ENCODE data around the gene PTTG1IP. TPM values are rescaled to one million over a fixed set of nuclear protein-coding genes. Genes with fewer than 3 reads are reported as not detected.

The PTTG1IP gene
- total RNA-seq, 1 donor from 2014 or later: 468 TPM

DNA sequence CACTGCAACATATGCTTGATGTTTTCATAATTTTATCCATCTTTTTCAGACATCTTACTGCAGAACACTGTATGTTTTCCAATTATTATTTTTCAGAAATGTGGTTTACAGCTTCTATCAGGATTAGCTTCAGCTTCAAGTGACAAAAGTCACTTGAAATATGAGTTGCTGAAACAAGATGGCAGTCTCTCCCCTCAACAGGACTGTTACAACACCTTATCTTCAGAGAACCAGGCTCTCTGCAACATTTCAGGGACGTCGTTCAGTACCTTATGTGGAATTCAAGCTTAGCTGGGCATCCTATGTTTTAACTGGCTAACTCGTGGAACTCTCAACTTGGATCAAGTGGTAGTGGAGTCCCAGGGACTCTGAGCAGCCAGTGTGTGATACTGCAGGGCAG lies 69.8 kb downstream of the PTTG1IP start:
- H3K27ac ChIP-seq: no peak overlapping the region
- no peak for TF ChIP-seq CTCF (IDR thresholded peaks at IDR 0.05)
- no peak overlapping the region for H3K4me3 ChIP-seq
- H3K36me3 ChIP-seq: peaks cover 23 to 40% of the 10 kb centered on the region in 2 donors
- H3K9me3 ChIP-seq: no peaks in the 10 kb centered on the region
- H3K27me3 ChIP-seq: no peaks in the 10 kb centered on the region
- intact Hi-C loops (cut with DNase I): loop anchor here (5.0 kb wide), 1 partner anchor 129 kb away; no protein-coding TSS in a partner anchor
- no peak for DNase-seq (ENCODE audit: low spot score in 2 of 2)
- peaks cover 7 to 14% of the 10 kb centered on the region in 2 donors for H3K4me1 ChIP-seq

GRCh38 chr21:44802396-44803153 lies 70.9 kb downstream of the PTTG1IP start:
- peak overlapping the region; percentile 85 to 91 for H3K4me3 ChIP-seq
- DNase-seq (ENCODE audit: low spot score in 2 of 2): no peak
- H3K4me1 ChIP-seq: peaks cover 7 to 14% of the 10 kb centered on the region in 2 donors
- no peaks in the 10 kb centered on the region for H3K27me3 ChIP-seq
- no peak for TF ChIP-seq CTCF (IDR thresholded peaks at IDR 0.05)
- no peaks in the 10 kb centered on the region for H3K9me3 ChIP-seq
- peak overlapping the region in 1 of 2 donors; percentile 66 for H3K27ac ChIP-seq
- intact Hi-C loops (cut with DNase I): loop anchor here (5.0 kb wide), 1 partner anchor 130 kb away; no protein-coding TSS in a partner anchor
- H3K36me3 ChIP-seq: peaks cover 14 to 29% of the 10 kb centered on the region in 2 donors

DNA sequence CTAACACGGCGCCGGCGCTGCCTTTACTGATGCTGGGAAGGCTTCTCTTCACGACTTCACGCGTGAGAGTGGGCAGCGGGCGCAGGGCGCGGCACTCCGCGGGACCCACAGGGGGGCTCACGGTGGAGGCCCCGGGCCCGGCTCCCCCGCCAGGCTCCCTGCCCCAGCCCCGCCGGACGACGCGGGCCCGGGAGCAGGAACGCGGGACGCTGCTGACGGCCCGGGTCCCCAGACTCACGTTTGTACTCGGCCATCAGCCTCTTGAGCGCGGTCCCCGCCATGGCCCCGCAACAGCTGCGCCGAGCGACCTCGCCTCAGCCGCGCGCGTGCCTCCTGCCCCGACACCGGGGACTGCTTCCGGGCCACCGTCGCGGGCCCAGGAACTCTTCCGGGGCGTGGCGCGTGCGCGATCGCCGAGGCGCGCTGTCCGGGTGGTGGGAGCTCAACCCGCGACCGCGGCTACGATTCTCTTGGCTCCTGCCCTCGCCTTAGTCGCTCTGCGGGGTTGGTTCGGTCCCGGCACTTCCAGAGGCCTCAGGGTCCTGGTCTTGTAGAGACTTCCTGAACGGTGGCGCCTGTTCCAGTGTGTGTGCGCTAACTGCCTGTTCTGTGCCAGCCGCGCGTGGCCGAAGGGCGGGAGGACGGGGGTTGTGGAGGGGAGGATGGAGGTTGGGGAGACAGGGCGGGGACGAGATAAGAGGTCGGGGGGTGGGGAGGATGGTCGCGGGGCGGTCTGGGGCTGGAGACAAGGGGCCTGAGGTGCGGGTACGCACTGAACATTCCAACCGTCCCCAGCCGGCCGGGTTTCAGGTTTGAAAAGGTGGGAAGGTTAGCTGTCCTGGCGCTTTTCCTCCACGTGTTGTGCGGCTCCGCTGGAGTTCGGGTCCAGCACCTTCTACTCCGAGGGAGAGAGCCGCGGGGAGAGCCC lies 71.8 kb downstream of the PTTG1IP start, which contains the start of gene UBE2G2:
UBE2G2 (minus strand) TSS at position 353 of the 928 bp plus-strand sequence; CDS start at position 281, 72 bp downstream.
- no peaks in the 10 kb centered on the region for H3K9me3 ChIP-seq
- H3K4me1 ChIP-seq: peaks cover 7 to 14% of the 10 kb centered on the region in 2 donors
- intact Hi-C loops (cut with DNase I): loop anchor here (1.0 to 5.0 kb wide), 3 partner anchors 17 to 131 kb away; partner anchors contain the start of gene SUMO3
- TF ChIP-seq CTCF (IDR thresholded peaks at IDR 0.05): no peak
- peak in 1 of 2 donors; percentile 86 for DNase-seq (ENCODE audit: low spot score in 2 of 2)
- H3K4me3 ChIP-seq: peak within 1 kb of the TSS; percentile 85 to 91
- no peaks in the 10 kb centered on the region for H3K27me3 ChIP-seq
- peak within 1 kb of the TSS; percentile 66 for H3K27ac ChIP-seq
- peaks cover 8 to 21% of the 10 kb centered on the region in 2 donors for H3K36me3 ChIP-seq

- TF ChIP-seq CTCF (IDR thresholded peaks at IDR 0.05): peak in 2 of 3 experiments; percentile 27 to 38
- no peaks in the 10 kb centered on the region for H3K27me3 ChIP-seq
- peaks cover 7 to 14% of the 10 kb centered on the region in 2 donors for H3K4me1 ChIP-seq
- peak overlapping the region; percentile 66 for H3K27ac ChIP-seq
- H3K36me3 ChIP-seq: peaks cover 3 to 18% of the 10 kb centered on the region in 2 donors
- intact Hi-C loops (cut with DNase I): loop anchor here (1.0 to 5.0 kb wide), 3 partner anchors 17 to 131 kb away; partner anchors contain the start of gene SUMO3
- peak overlapping the region; percentile 85 to 91 for H3K4me3 ChIP-seq
- H3K9me3 ChIP-seq: no peaks in the 10 kb centered on the region
- no peak for DNase-seq (ENCODE audit: low spot score in 2 of 2)
These were observed 72.5 kb downstream of the PTTG1IP start for GRCh38 chr21:44800971-44801467.

DNA sequence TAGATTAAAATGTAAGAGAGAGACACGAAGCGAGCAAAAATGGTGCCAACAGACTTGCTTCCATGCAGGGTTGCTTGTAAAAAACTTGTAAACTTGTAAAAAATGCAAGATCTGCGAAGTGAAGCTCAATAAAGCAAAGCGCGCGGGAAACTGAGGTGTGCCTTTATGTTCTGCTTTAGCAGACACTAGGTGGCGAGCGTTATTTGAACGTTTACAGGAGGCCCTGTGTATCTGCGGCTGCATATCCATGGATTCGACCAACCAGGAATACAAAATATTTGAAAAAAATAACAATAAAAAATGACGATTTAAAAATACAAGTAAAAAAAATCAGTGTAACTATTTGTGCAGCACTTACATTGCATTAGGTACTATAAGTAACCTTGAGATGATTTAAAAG lies 73.4 kb downstream of the PTTG1IP start:
- no peaks in the 10 kb centered on the region for H3K27me3 ChIP-seq
- peaks cover 7 to 14% of the 10 kb centered on the region in 2 donors for H3K4me1 ChIP-seq
- TF ChIP-seq CTCF (IDR thresholded peaks at IDR 0.05): peak in 2 of 3 experiments; percentile 20 to 23
- H3K4me3 ChIP-seq: peak overlapping the region in 1 of 2 donors; percentile 85
- H3K9me3 ChIP-seq: no peaks in the 10 kb centered on the region
- DNase-seq (ENCODE audit: low spot score in 2 of 2): no peak
- no peak overlapping the region for H3K27ac ChIP-seq
- H3K36me3 ChIP-seq: peaks cover 0 to 13% of the 10 kb centered on the region in 2 donors
- intact Hi-C loops (cut with DNase I): loop anchor here (2.0 to 5.0 kb wide), 2 partner anchors 75 to 132 kb away; no protein-coding TSS in a partner anchor

Data from ascending aorta (tissue), 2 donors.